C4-2B (cell line): ENCODE results near the gene KIAA0232.
A peak's percentile ranks its signal among the peaks of the same experiment; 100 is the strongest.

Experiments used
- H3K27ac ChIP-seq: fragments of 450-650 bp; 2 replicates; pipeline ENCODE4 v1.5.1; 2017
- CTCF ChIP-seq: fragments of 450-650 bp; conservative IDR thresholded peaks from 2 replicates; pipeline ENCODE4 v1.5.1; 2017; ENCODE audit warnings: mild to moderate bottlenecking
- ZFX ChIP-seq: fragments of 450-650 bp; IDR thresholded peaks from 2 replicates; pipeline ENCODE4 v1.6.1; 2017

The KIAA0232 gene

GRCh38 chr4:6742989-6743388 is 39.5 kb upstream of the KIAA0232 start:
- no peak overlapping the region for H3K27ac ChIP-seq
- no peak for TF ChIP-seq CTCF
- no peak for TF ChIP-seq ZFX

- TF ChIP-seq ZFX (no peak), CTCF (no peak)
- H3K27ac ChIP-seq: peak overlapping the region; percentile 94
Measured at GRCh38 chr4:6746721-6747293, 35.7 kb upstream of the KIAA0232 start.

- no peak for TF ChIP-seq CTCF
- TF ChIP-seq ZFX: peak; percentile 47; the same call in 1 of the 2 replicates
- peak overlapping the region; percentile 94 for H3K27ac ChIP-seq
Measured at GRCh38 chr4:6747294-6748051, 35.1 kb upstream of the KIAA0232 start.

GRCh38 chr4:6748286-6748685 is 34.2 kb upstream of the KIAA0232 start:
- peak overlapping the region; percentile 94 for H3K27ac ChIP-seq
- no peak for TF ChIP-seq CTCF
- no peak for TF ChIP-seq ZFX

- H3K27ac ChIP-seq: peak overlapping the region; percentile 94
- no peak; the same call in 1 of the 2 replicates for TF ChIP-seq ZFX
- TF ChIP-seq CTCF: no peak
Measured at GRCh38 chr4:6749340-6750171, 33.0 kb upstream of the KIAA0232 start.

- TF ChIP-seq CTCF (no peak), ZFX (0 out of 2 replicates have a peak, but pooled peaks have one; percentile 22)
- H3K27ac ChIP-seq: peak overlapping the region; percentile 94
Measured at GRCh38 chr4:6750286-6751221, 32.0 kb upstream of the KIAA0232 start.
